Activated T-cell treated with anti-CD3 and anti-CD28 coated beads for 1 hour (primary cell): Measurements from ENCODE around the gene ASTE1.
"Not testable (repeated sequence)": the region's sequence is repeated elsewhere in the genome, so short reads cannot be mapped to it uniquely, and the experiment has no call there.

ENCODE experiments used
- DNase-seq: peaks from one replicate; pipeline ENCODE4 v3.0.0-alpha.2; 2020; ENCODE audit warnings: low read depth

Gene ASTE1, protein sequence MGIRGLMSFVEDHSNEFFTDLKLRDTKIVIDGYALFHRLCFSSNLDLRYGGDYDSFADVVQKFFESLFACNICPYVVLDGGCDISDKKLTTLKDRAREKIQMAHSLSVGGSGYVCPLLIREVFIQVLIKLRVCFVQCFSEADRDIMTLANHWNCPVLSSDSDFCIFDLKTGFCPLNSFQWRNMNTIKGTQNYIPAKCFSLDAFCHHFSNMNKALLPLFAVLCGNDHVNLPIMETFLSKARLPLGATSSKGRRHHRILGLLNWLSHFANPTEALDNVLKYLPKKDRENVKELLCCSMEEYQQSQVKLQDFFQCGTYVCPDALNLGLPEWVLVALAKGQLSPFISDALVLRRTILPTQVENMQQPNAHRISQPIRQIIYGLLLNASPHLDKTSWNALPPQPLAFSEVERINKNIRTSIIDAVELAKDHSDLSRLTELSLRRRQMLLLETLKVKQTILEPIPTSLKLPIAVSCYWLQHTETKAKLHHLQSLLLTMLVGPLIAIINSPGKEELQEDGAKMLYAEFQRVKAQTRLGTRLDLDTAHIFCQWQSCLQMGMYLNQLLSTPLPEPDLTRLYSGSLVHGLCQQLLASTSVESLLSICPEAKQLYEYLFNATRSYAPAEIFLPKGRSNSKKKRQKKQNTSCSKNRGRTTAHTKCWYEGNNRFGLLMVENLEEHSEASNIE

DNA sequence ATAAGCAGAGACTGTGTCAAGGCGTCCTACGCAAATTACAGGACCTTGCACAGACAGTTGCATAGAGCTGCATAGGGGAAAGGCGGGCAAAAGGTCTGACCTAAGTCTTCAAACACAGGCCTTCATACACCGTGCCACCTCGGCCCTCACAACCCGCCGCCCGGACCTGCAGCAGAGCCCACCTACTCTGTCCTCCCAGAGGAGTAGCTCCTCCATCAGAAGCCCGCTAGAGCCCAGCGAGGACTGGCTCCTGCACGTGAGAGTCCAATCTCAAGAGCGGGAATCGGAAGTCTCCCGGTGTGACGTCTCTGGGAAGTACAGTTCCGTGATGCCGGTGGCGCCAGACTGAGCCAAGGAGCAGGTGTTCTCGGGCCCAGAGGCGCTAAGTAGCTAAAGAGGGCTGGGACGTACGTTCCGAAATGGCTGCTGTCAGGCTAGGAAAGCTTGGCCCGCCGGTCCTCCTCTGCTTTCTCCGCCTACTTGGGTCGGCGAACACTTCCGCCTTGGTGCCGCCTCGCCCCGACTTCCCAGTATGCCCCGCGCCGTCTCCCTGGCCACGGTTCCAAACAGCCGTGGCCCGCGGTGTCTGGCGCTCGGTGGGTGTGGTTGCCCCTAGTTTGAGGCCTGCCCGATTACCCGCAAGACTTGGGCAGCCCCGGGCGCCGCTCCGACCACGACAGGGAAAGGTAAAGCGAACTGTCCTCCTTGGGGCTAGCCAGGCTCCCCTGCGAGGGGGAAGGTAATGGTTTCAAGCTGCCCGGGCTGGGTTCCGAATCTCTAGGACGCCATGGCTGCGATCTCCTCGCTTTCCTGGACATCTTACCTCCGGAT is at the start of gene ASTE1, which contains the start of gene NEK11:
TSS of gene ASTE1 (minus strand) at position 505 of the 831 bp plus-strand sequence. CDS start 1,519 bp downstream, outside the sequence.
TSS of gene NEK11 (plus strand) at position 557 of the 831 bp plus-strand sequence. CDS start 2,832 bp downstream, outside the sequence.
- peak; percentile 85 for DNase-seq

- no peak for DNase-seq
These were observed 49.2 kb upstream of the ASTE1 start for GRCh38 chr3:131075632-131076328.

DNA sequence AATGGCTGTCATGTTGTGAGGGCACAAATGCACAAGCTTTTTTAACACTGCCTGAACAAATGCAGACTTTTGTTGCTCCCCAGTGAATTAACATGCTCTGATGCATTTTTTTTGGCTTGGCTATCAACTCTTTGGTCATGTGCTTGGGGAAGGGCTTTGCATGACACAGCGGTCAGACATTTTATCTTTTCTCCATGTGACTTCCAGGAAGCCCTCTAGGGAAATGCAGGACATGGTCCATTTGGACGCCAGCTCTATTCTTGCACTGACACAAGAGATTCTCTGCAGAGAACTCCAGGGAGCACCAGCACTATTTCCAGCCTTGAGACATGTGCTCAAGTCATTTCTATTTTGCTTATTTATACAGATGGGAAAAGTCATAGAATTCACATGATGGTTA is 46.2 kb upstream of the ASTE1 start:
- no peak for DNase-seq

- no peak for DNase-seq
These were observed 45.5 kb upstream of the ASTE1 start for GRCh38 chr3:131072099-131072559.

- DNase-seq: no peak
These were observed 41.4 kb upstream of the ASTE1 start for GRCh38 chr3:131067983-131068382.

DNA sequence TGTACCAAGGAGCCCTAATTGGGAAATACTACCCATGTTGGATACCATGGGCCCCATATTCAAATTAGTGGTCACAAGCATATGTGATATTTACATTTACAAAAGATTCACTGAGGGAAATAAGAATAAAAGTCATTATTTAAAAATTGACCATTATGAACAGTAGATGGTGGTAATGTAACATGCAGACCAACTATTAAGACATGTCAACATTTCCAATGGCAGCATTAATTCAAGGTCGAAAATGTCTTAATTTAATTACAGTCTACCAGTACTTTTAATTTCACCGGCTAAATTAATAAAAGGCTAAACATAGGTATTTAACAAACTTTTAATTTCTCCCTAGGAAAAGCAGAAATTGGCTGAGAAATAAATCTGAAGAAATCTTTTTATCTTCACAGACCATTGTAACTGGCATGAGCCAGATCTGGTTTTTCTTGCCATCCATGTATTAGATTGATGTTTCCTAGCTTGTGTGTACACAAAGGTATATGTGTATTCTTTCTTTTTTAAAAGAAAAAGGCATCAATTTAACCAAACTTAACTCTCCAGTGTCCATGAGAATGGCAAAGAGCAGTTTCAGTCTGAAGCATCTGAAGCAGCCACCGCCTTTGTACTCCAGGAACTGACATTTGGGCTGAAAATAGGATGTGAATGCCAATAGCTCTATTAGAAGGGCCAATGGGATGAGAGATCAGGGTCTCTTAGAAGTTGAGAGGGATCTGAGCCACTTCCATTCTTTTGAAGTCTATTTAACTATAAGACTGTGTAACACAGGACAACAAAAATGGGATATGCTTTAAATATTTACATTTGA is 26.6 kb upstream of the ASTE1 start:
- DNase-seq: no peak

DNA sequence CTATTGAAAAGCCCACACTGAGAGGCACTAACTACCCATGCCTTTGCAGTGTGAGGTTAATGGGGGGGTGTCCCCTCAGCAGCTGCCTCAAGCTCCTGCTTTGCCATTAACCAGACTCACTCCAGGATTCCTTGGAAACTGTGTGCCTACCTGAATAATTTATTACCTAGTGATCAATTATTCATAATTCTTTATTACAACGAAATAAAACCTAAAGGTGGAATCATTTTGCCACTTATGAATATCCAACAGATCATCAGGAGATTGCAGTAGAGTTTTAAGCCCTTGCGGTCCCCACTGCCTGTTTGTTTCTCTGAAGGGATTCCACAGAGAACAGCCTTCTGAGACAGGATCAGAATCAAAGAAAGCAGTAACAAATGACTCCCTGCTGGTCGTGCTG is 23.4 kb upstream of the ASTE1 start:
- DNase-seq: no peak

DNA sequence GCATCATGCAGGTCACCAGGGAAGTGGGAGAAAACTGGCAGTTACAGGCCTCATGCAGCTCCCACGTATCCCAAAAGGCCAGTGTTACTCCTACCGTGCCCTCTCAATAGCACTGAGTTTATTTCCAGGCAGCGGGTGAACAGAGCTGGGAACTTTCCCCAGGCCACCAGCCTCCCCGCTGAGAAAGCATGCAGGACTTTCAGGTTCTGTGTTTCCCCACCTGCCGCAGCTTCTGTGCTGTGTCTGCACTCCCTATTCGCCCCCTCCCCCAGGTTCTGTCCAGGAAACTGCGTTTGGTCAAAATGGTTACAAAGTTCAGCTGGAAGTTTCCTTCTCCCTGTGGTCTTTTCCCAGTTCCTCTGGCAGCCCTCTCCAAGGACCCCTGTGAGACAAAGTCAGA is 21.4 kb upstream of the ASTE1 start:
- no peak for DNase-seq

DNA sequence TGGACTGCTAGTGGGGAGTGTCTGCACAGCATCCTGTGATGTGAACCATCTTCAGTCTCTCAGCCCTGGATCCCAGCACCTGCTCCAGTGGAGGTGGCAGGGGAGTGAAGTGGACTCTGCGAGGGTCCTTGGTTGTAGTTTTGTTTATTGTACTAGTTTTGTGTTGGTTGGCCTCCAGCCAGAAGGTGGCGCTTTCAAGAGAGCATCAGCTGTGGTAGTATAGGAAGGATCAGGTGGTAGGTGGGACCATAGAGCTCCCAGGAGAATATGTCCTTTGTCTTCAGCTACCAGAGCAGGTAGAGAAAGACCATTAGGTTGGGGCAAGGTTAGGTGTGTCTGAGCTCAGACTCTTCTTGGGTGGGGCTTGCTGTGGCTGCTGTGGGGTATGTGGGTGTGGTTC is 21.0 kb upstream of the ASTE1 start:
- no peak for DNase-seq

GRCh38 chr3:131042271-131042985 is 15.8 kb upstream of the ASTE1 start:
- not testable (repeated sequence) for DNase-seq

DNA sequence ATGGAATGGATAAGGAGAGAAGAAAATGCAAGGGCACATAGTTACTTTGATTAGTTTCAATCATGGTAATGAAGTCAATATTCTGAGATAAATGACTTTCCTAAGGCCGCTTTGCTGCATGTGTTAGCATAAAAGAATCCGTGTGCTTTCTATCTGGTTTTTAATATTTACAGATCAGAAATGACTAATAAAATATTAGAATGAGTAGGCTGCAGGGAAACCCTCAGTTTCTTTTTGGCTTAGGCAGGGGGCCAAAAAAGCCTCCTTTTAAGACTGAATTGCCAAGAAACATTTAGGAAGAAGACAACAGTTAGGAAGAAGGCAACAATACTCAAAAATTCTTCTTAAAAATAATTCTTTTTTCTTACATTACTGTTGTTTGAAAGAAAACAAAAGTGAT is 11.7 kb upstream of the ASTE1 start:
- no peak for DNase-seq

DNA sequence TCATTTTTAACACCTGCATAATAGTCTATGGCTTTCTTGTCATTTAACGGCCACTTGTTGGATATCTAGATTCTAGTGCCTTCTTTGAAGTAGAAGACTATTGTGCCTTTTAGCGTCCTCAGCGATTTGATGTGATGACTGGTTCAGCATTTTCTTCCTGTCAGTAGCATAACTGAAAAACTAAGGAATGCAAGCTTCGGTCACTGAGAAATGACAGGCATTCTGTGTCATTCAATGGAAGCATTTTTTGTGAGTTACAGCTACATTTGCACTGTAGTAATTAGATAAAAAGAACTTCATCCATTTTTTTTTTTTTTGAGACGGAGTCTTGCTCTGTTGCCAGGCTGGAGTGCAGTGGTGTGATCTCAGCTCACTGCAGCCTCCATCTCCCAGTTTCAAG is 10.4 kb upstream of the ASTE1 start:
- DNase-seq: no peak

GRCh38 chr3:131036200-131036816 is 9.7 kb upstream of the ASTE1 start:
- DNase-seq: no peak

GRCh38 chr3:131033480-131034080 is 7.0 kb upstream of the ASTE1 start:
- DNase-seq: no peak

GRCh38 chr3:131031660-131032059 is 5.0 kb upstream of the ASTE1 start:
- DNase-seq: no peak

- no peak for DNase-seq
These were observed 2.2 kb upstream of the ASTE1 start for GRCh38 chr3:131028844-131029243.

DNA sequence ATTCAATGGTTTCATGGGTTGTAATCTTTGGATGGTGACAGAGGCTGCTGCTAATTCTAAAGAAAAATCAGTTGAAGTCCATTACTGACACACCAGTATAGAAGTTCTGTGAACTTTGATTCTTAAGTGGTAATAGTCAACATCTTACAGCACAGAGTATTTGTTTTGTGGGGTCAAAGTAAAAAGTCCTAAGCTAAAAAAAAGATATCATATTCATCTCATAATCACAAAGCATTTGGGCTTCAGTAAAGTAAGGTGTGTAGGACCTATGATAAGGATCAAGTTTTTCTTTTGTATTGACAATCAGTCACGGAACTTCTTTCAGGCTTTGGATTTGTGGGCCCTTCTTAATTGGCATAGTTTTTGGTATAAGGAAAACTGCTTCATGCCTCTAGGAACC is 1.1 kb downstream of the ASTE1 start:
- DNase-seq: no peak

DNA sequence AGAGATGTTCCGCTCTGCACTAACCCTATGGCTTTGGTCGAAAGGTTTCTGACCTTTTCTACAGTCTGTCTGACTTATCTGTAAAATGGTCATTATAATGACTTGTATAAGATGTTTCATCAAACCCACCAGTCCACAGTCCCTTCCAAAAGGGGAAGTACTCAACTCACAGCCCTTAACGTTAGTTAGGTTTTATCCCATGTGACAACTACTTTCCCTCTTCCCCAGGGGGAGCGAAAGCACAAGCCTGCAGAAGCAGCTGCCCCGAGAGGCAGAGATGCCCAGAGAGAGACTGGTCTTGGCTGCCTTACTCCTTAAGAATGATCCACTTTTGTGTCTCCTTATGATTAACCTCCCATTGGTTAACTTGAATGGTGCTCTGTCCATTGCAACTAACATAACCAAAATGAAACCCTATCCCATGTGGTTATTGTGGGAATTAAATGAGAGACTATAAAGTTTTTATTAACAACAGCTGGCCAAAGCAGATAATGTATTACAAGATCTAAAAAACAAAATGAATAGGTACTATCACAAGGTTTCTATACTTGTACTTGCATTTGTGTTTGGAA is 6.4 kb downstream of the ASTE1 start:
- no peak for DNase-seq

DNA sequence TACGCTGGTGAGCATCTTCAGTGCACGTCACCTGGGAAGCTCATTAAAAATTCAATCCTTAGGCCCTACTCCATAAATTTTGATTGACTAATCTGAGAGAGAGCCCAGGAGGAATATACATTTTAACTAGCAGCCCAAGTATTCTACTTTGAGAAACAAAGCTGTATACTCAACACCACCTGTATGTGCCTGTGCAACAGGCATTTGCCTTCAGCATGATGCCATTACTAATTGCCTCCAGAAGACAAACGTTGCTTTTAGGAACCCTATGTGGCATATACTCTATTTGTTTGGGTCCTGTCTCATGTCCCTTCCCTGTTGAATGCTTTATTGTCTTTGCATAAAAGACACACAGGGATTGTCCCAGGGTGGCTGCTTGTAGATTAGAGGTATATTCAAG is 7.7 kb downstream of the ASTE1 start:
- DNase-seq: no peak
